HEK293 (cell line): ENCODE results near the gene TMEM184A.

Experiments used
- CTCF ChIA-PET: fragments of 350-600 bp; formaldehyde crosslinking; extraction: SDS; loops from one replicate; lab custom pipeline; 2021; ENCODE audit warnings: antibody characterized with exemption; lab: Yijun Ruan, JAX
- POLR2A ChIA-PET: fragments of 300-600 bp; formaldehyde crosslinking; extraction: SDS; loops from one replicate; lab custom pipeline; 2020; ENCODE audit warnings: antibody characterized with exemption, inconsistent platforms; lab: Yijun Ruan, JAX
- H3K27ac ChIP-seq: fragments of 200-500 bp; sonication (Bioruptor generic); 2 replicates; pipeline ENCODE4 v1.5.1; 2014; ENCODE audit warnings: low read depth, low read length, control low read depth, inconsistent platforms; ENCODE audit errors: extremely low read depth
- H3K36me3 ChIP-seq, 2 experiments: fragments of 200-500 bp in 1 of 2; sonication (Bioruptor generic) in 1 of 2; 1 replicate in 1 of 2; 2 replicates in 1 of 2; pipeline ENCODE4 v1.5.1; 2014 to 2017; ENCODE audit warnings: inconsistent platforms in 2 of 2, low read length in 2 of 2; ENCODE audit not compliant: control insufficient read depth in 2 of 2, insufficient read depth in 1 of 2
- H3K4me1 ChIP-seq: fragments of 200-500 bp; sonication (Bioruptor generic); 2 replicates; pipeline ENCODE4 v1.5.1; 2014; ENCODE audit warnings: mild to moderate bottlenecking, low read length, inconsistent platforms; ENCODE audit not compliant: control insufficient read depth, insufficient read depth
- H3K4me3 ChIP-seq: 2 replicates; pipeline ENCODE4 v1.5.1; 2011; ENCODE audit warnings: low read depth, mild to moderate bottlenecking, control low read depth, low read length, moderate library complexity
- H3K9me3 ChIP-seq: fragments of 200-500 bp; sonication (Bioruptor generic); 2 replicates; pipeline ENCODE4 v1.5.1; 2014; ENCODE audit warnings: low read depth, low read length, inconsistent platforms; ENCODE audit not compliant: control insufficient read depth, insufficient read depth
- BCL11A ChIP-seq: fragments of 450-650 bp; formaldehyde crosslinking; IDR thresholded peaks from 2 replicates; pipeline ENCODE4 v1.5.1; 2016; ENCODE audit warnings: low read depth, missing biosample characterization, missing genetic modification characterization
- GLI4 ChIP-seq: fragments of 450-650 bp; formaldehyde crosslinking; IDR thresholded peaks from 2 replicates; pipeline ENCODE4 v1.5.1; 2016; ENCODE audit warnings: missing biosample characterization, missing genetic modification characterization
- GLIS1 ChIP-seq: fragments of 450-650 bp; formaldehyde crosslinking; IDR thresholded peaks from 2 replicates; pipeline ENCODE4 v1.5.1; 2016; ENCODE audit warnings: missing biosample characterization, missing genetic modification characterization
- KLF8 ChIP-seq: fragments of 450-650 bp; formaldehyde crosslinking; IDR thresholded peaks from 2 replicates; pipeline ENCODE4 v1.5.1; 2016; ENCODE audit warnings: missing biosample characterization, missing genetic modification characterization
- MEIS1 ChIP-seq: sonication (generic); formaldehyde crosslinking; IDR thresholded peaks from 2 replicates; pipeline ENCODE4 v1.8.1; 2022; ENCODE audit warnings: missing genetic modification reagents, mild to moderate bottlenecking, borderline replicate concordance
- REPIN1 ChIP-seq: fragments of 450-650 bp; formaldehyde crosslinking; IDR thresholded peaks from 2 replicates; pipeline ENCODE4 v1.5.1; 2017; ENCODE audit warnings: missing biosample characterization, missing genetic modification characterization, low read depth
- WT1 ChIP-seq: fragments of 450-650 bp; formaldehyde crosslinking; IDR thresholded peaks from 2 replicates; pipeline ENCODE4 v1.5.1; 2016; ENCODE audit warnings: missing biosample characterization, missing genetic modification characterization
- YY2 ChIP-seq: fragments of 450-650 bp; formaldehyde crosslinking; IDR thresholded peaks from 2 replicates; pipeline ENCODE4 v1.5.1; 2016; ENCODE audit warnings: missing biosample characterization, missing genetic modification characterization
- ZBTB20 ChIP-seq: fragments of 450-650 bp; formaldehyde crosslinking; IDR thresholded peaks from 2 replicates; pipeline ENCODE4 v1.5.1; 2016; ENCODE audit warnings: missing biosample characterization, missing genetic modification characterization
- ZBTB7A ChIP-seq: fragments of 450-650 bp; formaldehyde crosslinking; IDR thresholded peaks from 2 replicates; pipeline ENCODE4 v1.5.1; 2016; ENCODE audit warnings: low read depth, missing biosample characterization, missing genetic modification characterization
- ZNF121 ChIP-seq: fragments of 450-650 bp; formaldehyde crosslinking; IDR thresholded peaks from 2 replicates; pipeline ENCODE4 v1.5.1; 2016; ENCODE audit warnings: missing biosample characterization, missing genetic modification characterization
- ZNF214 ChIP-seq: fragments of 450-650 bp; formaldehyde crosslinking; IDR thresholded peaks from 2 replicates; pipeline ENCODE4 v1.5.1; 2017; ENCODE audit warnings: missing biosample characterization, mild to moderate bottlenecking, missing genetic modification characterization, borderline replicate concordance
- ZNF221 ChIP-seq: fragments of 450-650 bp; formaldehyde crosslinking; IDR thresholded peaks from 2 replicates; pipeline ENCODE4 v1.5.1; 2017; ENCODE audit warnings: missing biosample characterization, missing genetic modification characterization, borderline replicate concordance
- ZNF266 ChIP-seq: fragments of 450-650 bp; formaldehyde crosslinking; IDR thresholded peaks from 2 replicates; pipeline ENCODE4 v1.5.1; 2016; ENCODE audit warnings: missing biosample characterization, missing genetic modification characterization, low read depth
- ZNF391 ChIP-seq: fragments of 450-650 bp; formaldehyde crosslinking; IDR thresholded peaks from 2 replicates; pipeline ENCODE4 v1.5.1; 2016; ENCODE audit warnings: low read depth, missing biosample characterization, missing genetic modification characterization, borderline replicate concordance
- ZNF404 ChIP-seq: fragments of 450-650 bp; formaldehyde crosslinking; IDR thresholded peaks from 2 replicates; pipeline ENCODE4 v1.5.1; 2017; ENCODE audit warnings: missing biosample characterization, missing genetic modification characterization
- ZNF426 ChIP-seq: fragments of 450-650 bp; formaldehyde crosslinking; IDR thresholded peaks from 2 replicates; pipeline ENCODE4 v1.5.1; 2017; ENCODE audit warnings: missing biosample characterization, missing genetic modification characterization, mild to moderate bottlenecking, inconsistent platforms, moderate library complexity
- ZNF571 ChIP-seq: fragments of 450-650 bp; formaldehyde crosslinking; IDR thresholded peaks from 2 replicates; pipeline ENCODE4 v1.5.0; 2017; ENCODE audit warnings: missing biosample characterization, missing genetic modification characterization
- ZNF624 ChIP-seq: fragments of 450-650 bp; formaldehyde crosslinking; IDR thresholded peaks from 2 replicates; pipeline ENCODE4 v1.5.1; 2017; ENCODE audit warnings: missing biosample characterization, missing genetic modification characterization
- ZNF654 ChIP-seq: fragments of 450-650 bp; formaldehyde crosslinking; IDR thresholded peaks from 2 replicates; pipeline ENCODE4 v1.5.1; 2016; ENCODE audit warnings: low read depth, missing biosample characterization, missing genetic modification characterization
- ZNF747 ChIP-seq: fragments of 450-650 bp; formaldehyde crosslinking; IDR thresholded peaks from 2 replicates; pipeline ENCODE4 v1.5.1; 2016; ENCODE audit warnings: missing biosample characterization, missing genetic modification characterization
- TF ChIP-seq, protein P1 (sequence below): fragments of 450-650 bp; formaldehyde crosslinking; IDR thresholded peaks from 2 replicates; pipeline ENCODE4 v1.5.1; 2016; ENCODE audit warnings: missing biosample characterization, missing genetic modification characterization
- TF ChIP-seq, protein P2 (sequence below): fragments of 450-650 bp; formaldehyde crosslinking; IDR thresholded peaks from 2 replicates; pipeline ENCODE4 v1.5.1; 2016; ENCODE audit warnings: missing biosample characterization, missing genetic modification characterization
- TF ChIP-seq, protein P3 (sequence below): fragments of 450-650 bp; formaldehyde crosslinking; IDR thresholded peaks from 2 replicates; pipeline ENCODE4 v1.5.1; 2016; ENCODE audit warnings: missing biosample characterization, missing genetic modification characterization

The TMEM184A gene

DNA sequence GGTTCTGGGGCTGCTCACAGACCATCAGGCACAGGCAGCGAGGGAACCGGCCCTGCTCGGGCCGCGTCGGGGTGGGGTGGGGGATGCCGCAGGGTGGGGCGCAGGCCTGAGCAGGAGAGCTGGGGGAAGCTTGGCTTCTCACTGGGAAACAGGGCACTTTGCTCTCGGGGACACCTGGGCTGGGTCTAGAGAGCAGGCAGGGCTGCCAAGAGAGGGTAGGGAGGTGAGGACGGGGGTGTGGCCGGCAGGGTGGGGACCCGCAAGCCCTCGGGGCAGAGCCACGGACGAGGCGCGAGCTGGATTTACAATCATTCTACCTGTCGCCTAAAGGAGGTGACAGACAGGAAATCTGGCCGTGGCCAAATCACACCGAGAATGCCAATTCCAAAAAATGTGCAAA is 62.9 kb downstream of the TMEM184A start:
- POLR2A ChIA-PET = no interaction called here
- no peaks in the 10 kb centered on the region for H3K4me1 ChIP-seq
- TF ChIP-seq MEIS1 (CRISPR knock-in tag) = no peak
- TF ChIP-seq ZNF121 = no peak
- TF ChIP-seq, protein P1, sequence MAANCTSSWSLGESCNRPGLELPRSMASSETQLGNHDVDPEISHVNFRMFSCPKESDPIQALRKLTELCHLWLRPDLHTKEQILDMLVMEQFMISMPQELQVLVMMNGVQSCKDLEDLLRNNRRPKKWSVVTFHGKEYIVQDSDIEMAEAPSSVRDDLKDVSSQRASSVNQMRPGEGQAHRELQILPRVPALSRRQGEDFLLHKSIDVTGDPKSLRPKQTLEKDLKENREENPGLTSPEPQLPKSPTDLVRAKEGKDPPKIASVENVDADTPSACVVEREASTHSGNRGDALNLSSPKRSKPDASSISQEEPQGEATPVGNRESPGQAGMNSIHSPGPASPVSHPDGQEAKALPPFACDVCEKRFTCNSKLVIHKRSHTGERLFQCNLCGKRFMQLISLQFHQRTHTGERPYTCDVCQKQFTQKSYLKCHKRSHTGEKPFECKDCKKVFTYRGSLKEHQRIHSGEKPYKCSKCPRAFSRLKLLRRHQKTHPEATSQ (tag by site-specific recombination) = no peak
- TF ChIP-seq REPIN1 (tag by site-specific recombination) = no peak
- TF ChIP-seq, protein P2, sequence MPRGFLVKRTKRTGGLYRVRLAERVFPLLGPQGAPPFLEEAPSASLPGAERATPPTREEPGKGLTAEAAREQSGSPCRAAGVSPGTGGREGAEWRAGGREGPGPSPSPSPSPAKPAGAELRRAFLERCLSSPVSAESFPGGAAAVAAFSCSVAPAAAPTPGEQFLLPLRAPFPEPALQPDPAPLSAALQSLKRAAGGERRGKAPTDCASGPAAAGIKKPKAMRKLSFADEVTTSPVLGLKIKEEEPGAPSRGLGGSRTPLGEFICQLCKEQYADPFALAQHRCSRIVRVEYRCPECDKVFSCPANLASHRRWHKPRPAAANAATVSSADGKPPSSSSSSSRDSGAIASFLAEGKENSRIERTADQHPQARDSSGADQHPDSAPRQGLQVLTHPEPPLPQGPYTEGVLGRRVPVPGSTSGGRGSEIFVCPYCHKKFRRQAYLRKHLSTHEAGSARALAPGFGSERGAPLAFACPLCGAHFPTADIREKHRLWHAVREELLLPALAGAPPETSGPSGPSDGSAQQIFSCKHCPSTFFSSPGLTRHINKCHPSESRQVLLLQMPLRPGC = no peak
- no peak for TF ChIP-seq ZNF214 (tag by site-specific recombination)
- TF ChIP-seq ZNF266 (tag by site-specific recombination) = no peak
- TF ChIP-seq ZBTB20 = no peak
- TF ChIP-seq ZNF624 (tag by site-specific recombination) = no peak
- no peak for TF ChIP-seq ZNF391 (tag by site-specific recombination)
- no peak for TF ChIP-seq WT1 (tag by site-specific recombination)
- TF ChIP-seq ZBTB7A (tag by site-specific recombination) = no peak
- H3K27ac ChIP-seq = no peak overlapping the region
- no peak overlapping the region for H3K4me3 ChIP-seq
- H3K9me3 ChIP-seq = no peaks in the 10 kb centered on the region
- H3K36me3 ChIP-seq = peaks cover 0 to 85% of the 10 kb centered on the region in 2 experiments; a peak in 2 of 3 replicates
- CTCF ChIA-PET = no interaction called here

DNA sequence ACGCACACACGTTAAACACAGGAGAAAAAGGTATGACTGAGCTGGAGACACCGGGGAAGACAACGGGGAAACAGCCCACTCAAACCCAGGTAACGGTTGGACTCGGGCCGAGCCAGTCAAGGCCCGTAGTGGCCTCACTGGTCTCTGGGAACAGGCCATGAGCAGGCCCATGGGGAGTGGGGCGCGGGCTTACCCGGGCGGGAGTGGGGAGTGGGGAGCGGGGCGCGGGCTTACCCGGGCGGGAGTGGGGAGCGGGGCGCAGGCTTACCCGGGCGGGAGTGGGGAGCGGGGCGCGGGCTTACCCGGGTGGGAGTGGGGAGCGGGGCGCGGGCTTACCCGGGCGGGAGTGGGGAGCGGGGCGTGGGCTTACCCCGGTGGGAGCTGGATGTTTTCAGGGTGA is 63.4 kb downstream of the TMEM184A start:
- ChIA-PET CTCF (no interaction called here), POLR2A (no interaction called here)
- Histone ChIP-seq H3K36me3 (peaks cover 0 to 85% of the 10 kb centered on the region in 2 experiments; a peak in 2 of 3 replicates), H3K27ac (no peak overlapping the region), H3K4me1 (no peaks in the 10 kb centered on the region), H3K4me3 (no peak overlapping the region), H3K9me3 (no peaks in the 10 kb centered on the region)
- no peak for TF ChIP-seq BCL11A (tag by site-specific recombination)
- no peak for TF ChIP-seq ZNF426 (tag by site-specific recombination)
- no peak for TF ChIP-seq ZNF747 (tag by site-specific recombination)
- TF ChIP-seq ZNF221 = no peak
- TF ChIP-seq, protein P3, sequence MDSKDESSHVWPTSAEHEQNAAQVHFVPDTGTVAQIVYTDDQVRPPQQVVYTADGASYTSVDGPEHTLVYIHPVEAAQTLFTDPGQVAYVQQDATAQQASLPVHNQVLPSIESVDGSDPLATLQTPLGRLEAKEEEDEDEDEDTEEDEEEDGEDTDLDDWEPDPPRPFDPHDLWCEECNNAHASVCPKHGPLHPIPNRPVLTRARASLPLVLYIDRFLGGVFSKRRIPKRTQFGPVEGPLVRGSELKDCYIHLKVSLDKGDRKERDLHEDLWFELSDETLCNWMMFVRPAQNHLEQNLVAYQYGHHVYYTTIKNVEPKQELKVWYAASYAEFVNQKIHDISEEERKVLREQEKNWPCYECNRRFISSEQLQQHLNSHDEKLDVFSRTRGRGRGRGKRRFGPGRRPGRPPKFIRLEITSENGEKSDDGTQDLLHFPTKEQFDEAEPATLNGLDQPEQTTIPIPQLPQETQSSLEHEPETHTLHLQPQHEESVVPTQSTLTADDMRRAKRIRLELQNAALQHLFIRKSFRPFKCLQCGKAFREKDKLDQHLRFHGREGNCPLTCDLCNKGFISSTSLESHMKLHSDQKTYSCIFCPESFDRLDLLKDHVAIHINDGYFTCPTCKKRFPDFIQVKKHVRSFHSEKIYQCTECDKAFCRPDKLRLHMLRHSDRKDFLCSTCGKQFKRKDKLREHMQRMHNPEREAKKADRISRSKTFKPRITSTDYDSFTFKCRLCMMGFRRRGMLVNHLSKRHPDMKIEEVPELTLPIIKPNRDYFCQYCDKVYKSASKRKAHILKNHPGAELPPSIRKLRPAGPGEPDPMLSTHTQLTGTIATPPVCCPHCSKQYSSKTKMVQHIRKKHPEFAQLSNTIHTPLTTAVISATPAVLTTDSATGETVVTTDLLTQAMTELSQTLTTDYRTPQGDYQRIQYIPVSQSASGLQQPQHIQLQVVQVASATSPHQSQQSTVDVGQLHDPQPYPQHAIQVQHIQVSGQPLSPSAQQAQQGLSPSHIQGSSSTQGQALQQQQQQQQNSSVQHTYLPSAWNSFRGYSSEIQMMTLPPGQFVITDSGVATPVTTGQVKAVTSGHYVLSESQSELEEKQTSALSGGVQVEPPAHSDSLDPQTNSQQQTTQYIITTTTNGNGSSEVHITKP = no peak
- no peak for TF ChIP-seq ZNF571 (tag by site-specific recombination)
- no peak for TF ChIP-seq YY2 (tag by site-specific recombination)
- TF ChIP-seq ZNF404 = no peak
- TF ChIP-seq GLI4 (tag by site-specific recombination) = no peak
- no peak for TF ChIP-seq KLF8
- no peak for TF ChIP-seq ZNF654 (tag by site-specific recombination)
- no peak for TF ChIP-seq GLIS1 (tag by site-specific recombination)
